GM19438 (cell line): ENCODE results near the gene IL13RA2.

Experiments used
- ATAC-seq: cut with Tn5 transposase; IDR thresholded peaks from one replicate; pipeline ENCODE4 v1.9.1; 2021; ENCODE audit warnings: low read depth; ENCODE audit not compliant: unreplicated experiment

IL13RA2 gene

GRCh38 chrX:114999906-115000305 lies 17.5 kb downstream of the IL13RA2 start:
- ATAC-seq: no peak

- ATAC-seq: no peak
Measured at GRCh38 chrX:114997779-114998178, 19.6 kb downstream of the IL13RA2 start.

GRCh38 chrX:114985967-114986592 lies 31.3 kb downstream of the IL13RA2 start:
- ATAC-seq: no peak

GRCh38 chrX:114976292-114976691 lies 41.1 kb downstream of the IL13RA2 start:
- no peak for ATAC-seq

GRCh38 chrX:114973013-114973412 lies 44.4 kb downstream of the IL13RA2 start:
- ATAC-seq: no peak

GRCh38 chrX:114970806-114971205 lies 46.6 kb downstream of the IL13RA2 start:
- ATAC-seq: no peak

- no peak for ATAC-seq
Measured at GRCh38 chrX:114964374-114964773, 53.0 kb downstream of the IL13RA2 start.

- no peak for ATAC-seq
Measured at GRCh38 chrX:114962209-114962608, 55.2 kb downstream of the IL13RA2 start.

DNA sequence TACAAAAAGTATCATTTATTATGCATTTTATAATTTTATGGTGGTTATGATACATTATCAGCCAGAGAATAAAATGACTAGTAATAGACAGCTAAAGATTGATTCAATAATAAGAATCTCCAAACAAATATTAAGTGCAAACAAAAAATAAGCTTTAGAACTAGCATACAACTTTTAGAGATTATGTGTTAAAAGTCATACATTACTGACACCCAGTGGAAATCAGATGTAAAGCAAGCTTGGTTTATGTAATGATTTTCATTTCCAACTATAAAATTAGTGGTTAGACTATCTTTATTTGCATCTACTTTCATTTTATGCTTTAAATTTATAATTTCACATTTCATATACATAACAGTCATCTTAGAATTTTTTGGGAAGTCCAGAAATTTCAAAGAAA lies 57.7 kb downstream of the IL13RA2 start:
- ATAC-seq: no peak
